Effector CD4-positive, alpha-beta T cell (primary cell): ENCODE measurements around the gene NTM.

Experiments used
- DNase-seq: peaks from one replicate; pipeline ENCODE4 v3.0.0-alpha.2; 2020

The NTM gene

DNA sequence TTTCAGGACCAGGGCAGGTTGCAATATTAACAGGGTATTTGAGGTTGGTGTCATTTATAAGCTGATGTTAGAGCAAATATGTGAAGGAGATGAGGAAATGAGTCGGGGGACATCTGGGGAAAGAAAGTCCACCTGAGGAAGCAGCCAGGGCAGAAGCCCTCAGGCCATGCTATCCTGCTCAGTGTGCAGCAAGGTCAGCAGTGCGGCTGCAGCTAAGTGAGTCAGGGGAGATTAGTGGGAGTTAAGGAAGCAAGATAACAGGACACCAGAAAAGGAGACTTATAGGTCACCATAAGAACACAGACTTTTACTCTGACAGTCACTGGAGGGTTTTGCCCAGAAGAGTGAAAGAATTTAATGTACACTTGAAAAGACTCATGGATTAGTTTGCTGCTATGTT lies 468.9 kb downstream of the NTM start:
- no peak for DNase-seq

DNA sequence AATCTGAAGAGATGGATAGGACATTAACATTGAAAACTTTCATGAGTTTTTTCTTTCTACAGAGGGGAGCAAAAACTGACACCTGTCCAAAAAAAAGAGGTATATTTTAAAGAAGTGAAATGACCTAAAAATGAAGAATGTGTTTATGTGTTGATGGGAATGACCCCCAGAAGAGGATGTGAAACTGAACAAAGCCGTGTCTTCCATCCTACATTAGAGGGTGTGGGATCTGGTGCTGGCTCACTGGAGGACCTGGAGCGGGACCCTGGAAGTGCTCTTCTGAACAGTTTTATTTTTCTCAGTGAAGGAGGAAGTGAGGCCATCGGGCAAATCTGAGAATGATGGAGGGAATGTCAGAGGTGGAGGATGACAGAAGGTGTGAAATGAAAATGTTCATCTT lies 470.1 kb downstream of the NTM start:
- no peak for DNase-seq

DNA sequence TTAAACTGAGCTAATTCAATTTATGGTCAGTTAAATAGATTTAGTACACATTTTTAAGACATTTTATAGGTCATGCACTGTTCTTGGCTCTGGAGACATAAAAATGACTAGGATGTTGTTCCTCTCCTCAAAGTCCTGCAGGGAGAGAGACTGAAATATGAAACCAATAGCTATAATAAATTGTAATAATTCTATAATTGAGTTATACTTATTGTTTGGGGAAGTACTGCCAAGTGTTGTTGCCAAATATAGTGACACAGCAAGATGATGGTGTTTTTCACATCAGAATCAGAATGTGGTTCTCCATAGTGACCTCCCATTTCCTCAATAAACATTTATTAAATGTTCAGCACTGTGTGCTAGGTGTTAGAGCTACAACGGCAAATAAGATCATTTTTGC lies 470.6 kb downstream of the NTM start:
- no peak for DNase-seq

DNA sequence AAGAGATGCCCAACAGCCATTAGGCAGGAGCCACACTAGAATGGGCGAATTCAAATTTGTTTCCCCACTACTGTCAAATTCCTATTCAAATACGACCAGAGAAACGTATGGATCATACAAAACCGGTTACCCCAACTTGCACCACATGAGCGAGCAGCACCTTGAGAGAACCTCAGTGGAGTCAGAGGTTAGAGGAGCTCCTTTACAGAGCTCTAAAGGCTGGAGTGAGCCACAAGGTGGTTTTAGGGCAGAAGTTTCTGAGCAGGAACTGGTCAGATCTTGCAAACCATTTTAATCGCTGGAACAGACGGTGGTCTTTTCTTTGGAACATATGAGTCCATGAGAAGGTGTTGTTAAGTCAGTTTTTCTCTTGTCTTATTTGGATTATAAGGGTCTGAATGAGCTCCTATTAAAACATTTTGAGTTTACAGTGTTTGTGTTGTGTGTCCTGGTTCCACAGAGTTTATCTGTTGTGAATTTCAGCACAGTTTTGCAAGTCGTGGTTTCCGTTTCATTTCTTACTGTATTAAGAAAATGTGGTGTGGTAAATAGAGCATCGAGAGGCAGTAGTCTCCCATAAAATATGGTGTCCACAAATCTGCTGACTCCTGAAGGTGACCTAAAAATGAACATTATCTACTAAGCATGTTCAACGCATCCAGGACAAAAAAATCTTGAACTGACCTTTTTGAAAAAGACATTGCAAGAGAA lies 471.7 kb downstream of the NTM start:
- DNase-seq = no peak

DNA sequence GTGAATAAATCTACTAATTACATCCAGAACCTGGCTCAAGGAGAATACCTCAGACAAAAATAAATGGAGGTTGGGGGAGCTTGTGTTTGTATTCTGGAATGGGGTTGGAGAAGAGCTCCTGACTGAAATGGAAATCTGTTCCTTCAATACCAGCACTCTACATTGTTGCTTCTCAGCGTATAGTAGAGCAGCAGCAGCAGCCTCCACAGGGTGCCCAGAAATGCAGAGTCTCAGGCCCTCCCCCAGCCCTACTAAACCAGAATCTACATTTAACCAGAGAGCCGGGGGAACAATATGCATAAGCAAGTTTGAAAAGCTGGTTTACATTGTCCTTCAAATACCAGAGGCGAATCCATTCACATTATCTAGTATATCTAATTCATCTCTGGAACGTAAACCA lies 474.8 kb downstream of the NTM start:
- no peak for DNase-seq

DNA sequence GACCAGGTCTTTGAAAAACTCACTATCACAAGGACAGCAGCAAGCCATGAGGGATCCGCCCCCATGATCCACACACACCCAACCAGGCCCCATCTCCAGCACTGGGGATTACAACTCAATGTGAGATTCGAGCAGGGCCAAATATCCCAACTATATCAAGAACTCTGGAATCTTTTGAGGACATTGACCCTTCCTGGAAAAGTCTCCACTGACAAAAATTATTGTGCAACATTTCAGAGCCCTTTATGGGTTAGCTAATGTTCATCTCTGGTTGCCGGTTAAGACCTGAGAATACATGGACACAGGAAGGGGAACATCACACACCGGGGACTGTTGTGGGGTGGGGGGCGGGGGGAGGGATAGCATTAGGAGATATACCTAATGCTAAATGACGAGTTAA lies 479.1 kb downstream of the NTM start:
- no peak for DNase-seq

DNA sequence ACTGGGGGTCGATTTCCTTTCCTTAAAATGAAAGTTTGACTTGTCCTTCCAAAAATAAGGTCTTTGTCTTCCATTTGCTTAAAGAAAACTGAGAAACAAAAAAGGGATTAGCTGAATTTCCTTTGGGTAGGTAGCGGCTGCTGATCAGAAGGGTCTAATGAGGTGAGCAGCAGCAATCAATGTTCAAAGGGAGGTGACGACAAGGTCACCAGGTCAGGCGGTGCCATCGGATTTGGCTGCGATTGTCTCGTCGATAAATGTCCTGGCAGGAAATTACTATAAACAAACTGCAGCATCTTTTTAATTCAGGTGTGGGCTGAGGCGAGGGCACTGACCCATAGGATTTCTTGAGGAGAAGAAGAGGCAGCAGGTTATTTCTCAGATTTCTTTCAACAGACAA lies 480.1 kb downstream of the NTM start:
- DNase-seq = no peak

DNA sequence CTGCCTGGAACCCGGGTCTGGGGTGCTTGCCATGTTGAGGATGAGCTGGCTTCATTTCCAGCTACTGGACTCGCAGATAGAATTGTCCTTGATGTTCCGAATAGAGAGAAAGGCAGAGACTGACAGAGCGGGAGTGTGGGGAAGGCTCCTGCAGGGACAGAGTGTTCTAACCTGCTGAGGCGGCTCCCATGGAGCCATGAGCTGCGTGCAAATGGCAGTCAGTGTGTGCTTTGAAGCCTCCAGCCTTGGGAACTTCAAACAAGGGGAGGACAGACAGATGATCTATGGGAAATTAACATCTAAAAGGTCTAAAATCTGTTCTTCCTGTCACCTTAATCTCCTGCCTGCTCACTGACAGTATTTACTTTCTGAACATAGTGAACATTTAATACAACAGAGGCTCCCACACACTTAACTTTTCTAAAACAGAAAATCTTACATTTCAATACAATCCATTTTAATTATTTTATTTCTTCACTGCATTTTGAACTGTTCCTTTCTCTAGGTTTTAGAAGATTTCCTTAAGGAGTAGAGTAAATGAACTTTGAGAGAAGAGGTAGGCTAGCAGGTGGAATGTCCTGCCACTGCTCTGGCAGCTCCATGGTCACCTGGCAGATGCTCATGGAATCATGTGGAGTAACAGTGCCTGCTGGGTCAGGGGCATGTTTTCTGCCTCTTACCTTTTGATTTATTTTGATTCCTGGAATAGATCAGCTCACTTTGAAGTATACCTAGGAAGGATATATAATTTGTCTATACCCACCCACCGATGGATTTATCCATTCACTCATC lies 481.7 kb downstream of the NTM start:
- DNase-seq = no peak

DNA sequence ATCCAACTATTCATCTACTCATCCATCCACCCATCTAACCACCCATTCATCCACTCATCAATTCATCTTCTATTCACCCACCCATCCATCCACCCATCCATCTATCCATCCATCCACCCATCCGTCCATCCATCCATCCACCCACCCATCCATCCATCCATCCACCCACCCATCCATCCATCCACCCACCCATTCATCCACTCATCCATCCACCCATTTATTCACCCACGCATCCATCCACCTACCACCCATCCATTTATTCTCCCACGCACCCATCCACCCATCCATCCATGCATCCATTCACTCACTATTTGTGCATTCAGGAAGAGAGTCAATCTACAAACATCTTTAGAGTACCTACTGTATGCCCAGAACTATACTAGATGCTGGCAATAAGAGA lies 482.3 kb downstream of the NTM start:
- no peak for DNase-seq

DNA sequence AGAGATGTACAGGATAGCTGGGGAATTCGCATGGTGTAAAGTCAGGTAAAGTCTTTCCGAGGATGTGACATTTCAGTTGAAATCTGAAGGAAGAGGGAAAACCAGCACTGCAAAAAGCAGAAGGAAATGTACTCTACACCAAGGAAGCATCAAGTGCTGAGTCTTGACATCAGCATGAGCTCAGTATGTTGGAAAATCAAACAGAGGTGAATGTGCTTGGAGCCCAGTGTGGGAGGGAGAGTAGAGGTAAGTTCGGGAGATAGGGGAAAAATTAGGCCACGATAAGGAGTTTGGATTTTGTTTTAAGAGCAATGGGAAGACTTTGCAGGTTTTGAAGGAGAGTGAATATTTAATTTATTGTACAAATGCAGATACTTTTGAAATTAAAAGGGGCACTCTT lies 484.0 kb downstream of the NTM start:
- DNase-seq = no peak

DNA sequence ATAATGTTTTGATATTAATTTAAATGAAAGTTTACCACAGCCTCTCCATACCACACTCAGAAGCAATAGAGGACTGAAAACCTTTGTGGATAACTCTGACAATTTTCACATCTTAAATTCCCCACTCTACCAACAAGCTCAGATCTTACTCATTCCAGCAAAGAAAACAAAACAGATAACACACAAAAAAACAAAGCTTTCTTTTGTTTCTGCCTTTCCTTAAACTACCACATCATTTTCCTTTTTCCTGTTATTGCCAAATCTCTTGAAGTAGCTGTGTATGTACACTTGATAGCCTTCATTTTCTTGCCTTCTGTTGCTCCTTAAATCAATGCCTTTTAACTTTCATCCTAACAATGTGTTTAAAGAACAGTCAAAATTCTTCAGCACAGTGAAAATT lies 484.9 kb downstream of the NTM start:
- DNase-seq = no peak

DNA sequence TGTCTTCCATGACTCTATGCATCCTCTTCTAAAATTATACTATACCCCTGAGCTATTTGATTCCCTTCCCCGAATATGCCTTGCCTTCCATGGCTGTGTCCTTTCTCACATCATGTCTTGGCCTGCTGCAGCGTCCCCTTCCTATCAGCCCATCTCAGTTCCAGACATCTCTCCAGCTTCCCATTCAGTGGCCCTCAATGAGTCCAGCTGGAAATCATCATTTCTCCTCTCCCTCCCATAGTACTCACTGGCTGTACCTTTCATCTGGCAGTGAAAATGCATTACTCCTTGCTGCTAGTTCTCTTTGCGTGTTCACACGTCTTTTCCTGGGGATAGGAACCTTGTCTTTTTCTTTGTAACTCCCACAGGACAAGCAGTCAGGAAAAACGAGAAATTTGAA lies 486.8 kb downstream of the NTM start:
- DNase-seq = no peak

DNA sequence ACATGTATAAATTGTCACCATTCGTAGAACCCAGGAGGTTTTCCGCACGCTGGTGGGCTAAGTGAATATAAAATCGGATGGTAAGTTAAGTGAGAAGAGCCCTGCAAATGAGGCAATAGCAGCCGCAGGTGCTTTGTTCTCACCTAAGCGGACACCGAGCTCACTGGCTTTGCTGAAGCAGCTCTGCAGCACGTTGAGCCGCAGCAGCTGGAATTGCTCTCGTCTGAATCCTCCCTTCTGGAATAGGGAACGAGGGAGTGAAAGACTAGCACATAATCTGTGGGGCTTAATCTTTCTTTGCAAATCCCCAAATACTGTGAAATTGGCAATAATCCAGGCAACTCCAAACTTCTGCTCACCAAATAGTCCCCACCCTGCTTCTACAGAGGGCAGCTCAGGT lies 488.1 kb downstream of the NTM start:
- no peak for DNase-seq

DNA sequence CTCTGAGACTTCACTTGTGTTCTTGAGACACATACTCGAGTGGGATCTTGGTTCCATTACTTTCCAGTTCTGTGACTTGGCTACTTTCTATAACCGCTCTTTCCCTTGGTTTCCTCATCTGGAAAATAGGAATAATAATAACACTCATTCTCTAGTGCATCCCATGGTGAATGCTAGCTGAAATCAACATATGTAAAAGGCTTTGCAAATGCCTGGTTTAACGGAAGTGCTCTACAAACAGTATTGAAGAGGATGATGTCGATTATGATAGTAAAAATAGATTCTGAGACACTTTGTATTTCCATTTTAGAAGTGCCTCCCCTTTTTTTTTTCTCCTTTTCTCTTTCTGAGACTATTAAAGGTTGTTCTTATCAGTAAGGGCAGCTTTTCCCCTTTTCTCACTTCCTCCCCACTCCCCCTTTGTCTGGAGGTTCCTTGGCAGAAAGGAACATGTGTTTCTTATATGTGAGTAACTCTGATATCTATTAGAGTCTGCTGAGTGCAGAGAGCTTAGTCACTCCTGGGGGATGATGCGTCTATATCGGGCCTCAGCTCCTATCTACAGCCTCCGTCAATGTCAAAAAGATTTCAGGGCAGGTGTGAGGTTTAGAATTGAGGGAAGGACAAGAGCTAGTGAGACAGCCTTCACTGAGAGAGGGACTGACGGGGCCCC lies 489.3 kb downstream of the NTM start:
- DNase-seq = no peak

DNA sequence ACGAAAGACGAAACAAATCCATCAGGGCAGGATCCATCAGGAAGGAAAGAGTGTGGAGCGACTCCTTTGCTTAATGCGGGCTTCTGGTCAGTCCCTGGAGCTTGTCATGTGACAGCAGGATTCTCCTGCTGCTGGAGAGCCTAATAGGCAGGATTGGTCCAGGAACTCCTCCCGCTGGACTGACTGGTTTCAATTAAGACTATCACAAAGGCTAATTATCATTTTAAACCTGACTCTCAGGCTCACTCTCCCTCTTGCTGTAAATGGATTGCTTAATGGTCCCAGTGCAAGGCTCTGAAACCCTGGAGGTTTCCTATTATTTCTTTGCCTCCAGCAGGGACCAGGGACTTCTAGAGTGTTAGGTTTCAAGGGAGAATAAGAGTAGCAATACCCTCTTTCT lies 493.8 kb downstream of the NTM start:
- DNase-seq = no peak

DNA sequence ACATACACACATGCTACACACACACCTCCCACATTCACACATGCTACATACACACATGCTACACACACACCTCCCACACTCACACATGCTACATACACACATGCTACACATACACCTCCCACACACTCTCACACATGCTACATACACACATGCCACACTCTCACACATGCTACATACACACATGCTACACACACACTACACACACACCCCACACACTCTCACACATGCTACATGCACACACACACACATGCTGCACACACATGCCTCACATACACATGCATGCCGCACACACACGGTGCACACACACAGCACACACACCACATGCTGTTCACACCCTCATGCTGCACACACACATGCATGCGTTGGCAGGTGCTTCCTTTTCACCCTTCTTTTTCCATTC lies 495.4 kb downstream of the NTM start:
- DNase-seq = no peak

DNA sequence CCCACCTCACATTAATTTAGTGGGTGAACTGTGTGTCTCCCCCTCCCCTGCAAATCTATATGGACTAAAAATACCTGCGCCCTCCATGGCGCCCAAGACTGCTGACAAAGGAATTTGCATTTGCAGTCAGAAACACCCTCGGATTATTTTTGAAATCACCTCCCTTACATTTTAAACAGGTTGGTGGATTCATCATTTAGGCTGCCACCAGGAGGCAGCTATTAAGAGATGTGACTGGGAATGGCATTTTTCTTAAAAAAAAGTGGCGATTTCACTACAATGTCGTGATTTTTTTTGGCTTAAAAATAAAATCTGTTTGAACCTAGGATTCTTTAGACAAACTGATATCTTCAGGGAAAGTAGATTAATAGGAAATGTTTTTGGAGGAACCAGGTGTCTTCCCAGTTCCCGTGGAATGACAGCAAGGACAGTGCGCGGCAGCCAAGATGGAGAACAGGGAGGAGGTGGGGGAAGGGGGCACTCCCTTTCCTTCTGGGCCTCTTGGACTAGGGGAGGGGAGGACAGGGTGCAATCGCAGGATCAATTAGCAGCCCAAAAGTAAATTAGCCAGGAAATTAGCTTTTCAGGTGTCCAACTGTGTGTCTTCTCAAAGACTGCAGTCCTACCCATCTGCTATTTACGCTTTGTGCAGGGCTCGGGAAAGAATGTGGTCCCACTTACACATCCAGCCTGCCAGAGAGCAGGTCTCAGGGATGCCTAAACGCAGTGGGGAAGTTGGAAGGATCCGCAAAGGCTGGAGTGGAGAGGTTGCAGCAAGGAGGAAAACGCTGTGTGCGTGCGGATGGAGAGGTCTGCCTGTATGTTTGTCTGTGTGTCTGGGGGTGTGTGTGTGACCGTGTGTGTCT lies 496.4 kb downstream of the NTM start:
- no peak for DNase-seq

DNA sequence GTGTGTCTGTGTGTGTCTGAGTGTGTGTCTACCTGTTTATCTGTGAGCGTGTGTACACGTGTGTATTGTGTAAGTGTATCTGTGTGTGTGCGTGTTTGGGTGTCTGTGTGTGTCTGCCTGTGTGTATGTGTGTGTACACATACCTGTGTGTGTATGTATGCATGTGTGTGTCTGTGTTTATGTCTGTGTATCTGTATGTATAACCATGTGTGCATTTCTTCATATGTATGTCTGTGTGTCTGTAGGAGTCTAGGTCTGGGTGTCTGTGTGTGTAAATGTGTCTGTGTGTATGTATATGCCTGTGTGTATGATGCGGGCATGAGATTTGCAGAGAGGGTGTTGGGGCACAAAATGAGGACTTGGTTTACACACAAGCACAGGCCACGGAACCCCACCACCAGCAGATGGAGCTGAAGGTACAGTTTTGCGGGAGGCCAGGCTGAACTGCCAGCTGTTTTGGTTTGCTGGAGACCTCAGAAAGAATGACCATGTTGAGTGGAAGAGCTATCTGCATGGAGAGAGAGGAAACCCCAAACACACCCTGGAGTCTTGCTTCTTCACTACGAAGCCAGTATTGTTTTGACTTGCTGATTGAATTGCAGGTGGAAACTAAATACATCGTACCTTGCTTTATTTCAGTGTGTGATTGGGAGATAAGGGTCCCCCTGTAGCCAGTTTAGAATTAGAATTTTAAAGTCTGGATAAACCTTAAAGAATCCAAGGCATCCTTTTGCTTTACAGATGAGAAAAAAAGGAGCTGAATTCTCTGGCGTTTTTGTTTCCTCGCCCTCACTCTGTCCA lies 497.2 kb downstream of the NTM start:
- DNase-seq = no peak

DNA sequence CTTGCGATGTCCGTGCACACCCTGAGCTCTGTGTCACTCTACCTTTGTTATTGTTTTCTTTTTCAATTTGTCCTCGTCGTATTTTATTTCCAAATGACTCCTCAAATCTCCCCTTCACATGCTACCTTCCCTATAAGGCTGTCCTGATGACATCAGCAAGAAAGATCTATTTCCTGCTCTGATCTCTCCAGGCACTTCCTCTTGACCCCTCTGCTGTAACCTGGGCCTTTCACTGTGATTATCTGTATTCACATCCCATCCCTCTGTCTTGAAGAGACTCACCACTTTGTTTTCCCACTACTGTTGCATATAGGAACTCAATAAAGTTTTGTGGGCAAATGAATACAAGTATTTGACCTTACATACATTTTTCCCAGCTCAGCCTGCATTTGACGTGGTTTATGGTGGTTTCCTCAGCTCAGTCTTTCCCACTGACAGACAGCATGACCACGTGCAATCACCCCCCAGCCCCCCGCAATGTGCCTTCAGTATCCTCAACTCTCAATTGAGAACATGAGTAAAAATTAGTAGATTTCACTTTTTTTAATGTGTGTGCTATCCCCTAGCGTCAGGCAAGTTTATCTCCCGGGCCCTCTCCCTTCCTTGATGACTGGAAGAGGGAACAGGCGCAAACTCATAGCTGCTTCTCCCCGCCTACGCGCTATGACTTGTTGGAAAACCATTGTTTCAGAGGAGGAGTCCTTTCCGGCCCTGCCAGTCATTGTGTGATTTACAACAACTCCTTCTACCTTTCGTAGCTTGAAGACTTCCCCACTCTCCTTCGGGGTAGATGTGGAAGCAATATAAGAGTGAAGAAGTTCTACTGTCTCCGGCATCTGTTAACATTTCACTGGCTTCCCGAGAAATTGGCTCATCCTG lies 498.5 kb downstream of the NTM start:
- DNase-seq = no peak

DNA sequence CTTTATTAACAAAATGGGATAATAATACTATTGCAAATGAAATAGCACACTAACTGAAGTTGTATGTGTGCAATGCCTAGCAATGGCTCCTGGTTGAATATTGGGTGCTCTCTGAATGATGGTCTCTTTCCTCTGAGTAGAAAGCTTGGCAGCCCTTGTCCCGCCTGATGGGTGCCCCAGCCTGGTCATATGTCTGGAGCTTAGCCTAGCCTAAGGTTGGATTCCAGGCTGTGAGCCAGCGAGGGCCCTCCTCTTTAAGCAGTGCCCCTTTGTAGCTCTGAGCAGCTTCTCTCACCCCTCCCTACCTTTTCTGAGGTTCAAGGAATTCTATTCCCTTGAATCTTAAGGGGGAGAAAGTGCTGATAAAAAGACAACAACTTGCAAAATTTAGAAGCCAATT lies 499.9 kb downstream of the NTM start:
- no peak for DNase-seq

DNA sequence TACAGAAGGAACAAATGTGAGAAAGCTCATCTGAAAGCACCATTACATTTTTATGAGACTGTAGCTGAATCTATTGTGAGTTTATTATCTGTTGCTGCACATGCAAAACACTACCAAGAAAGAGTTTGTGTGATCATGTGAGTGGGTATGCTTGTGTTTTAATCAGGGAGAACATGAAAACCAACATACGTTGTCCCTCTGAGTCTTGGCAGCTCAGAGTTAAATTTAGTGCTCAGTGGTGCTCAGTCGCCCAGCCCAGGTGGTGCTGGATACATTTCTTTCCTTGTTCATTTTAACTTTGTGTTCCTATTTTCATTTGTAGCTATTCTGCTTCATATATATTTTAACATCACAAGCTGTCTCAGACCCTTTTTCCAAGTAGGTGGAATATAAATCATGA lies 500.6 kb downstream of the NTM start:
- no peak for DNase-seq
